LNCaP clone FGC (cell line): ENCODE data around the gene GRK6.

Source experiments
- DNase-seq: peaks from one replicate; pipeline ENCODE4 v3.0.0-alpha.2; 2011; ENCODE audit warnings: low read depth
- H3K4me3 ChIP-seq: 2 replicates; pipeline ENCODE4 v1.5.1; 2011; ENCODE audit warnings: mild to moderate bottlenecking, low read depth, low read length, control low read depth
- CTCF ChIP-seq: IDR thresholded peaks from 2 replicates; pipeline ENCODE4 v1.5.1; 2012; ENCODE audit warnings: mild to moderate bottlenecking; ENCODE audit not compliant: control insufficient read depth, insufficient read depth; ENCODE audit errors: extremely low read depth

GRK6 gene

GRCh38 chr5:177453852-177454396 is 27.4 kb downstream of the GRK6 start:
- peak overlapping the region; percentile 60 for H3K4me3 ChIP-seq
- DNase-seq = no peak
- no peak for TF ChIP-seq CTCF

- peak overlapping the region; percentile 60 for H3K4me3 ChIP-seq
- no peak for DNase-seq
- peak; percentile 89 for TF ChIP-seq CTCF
Observed at GRCh38 chr5:177454397-177455035, 28.0 kb downstream of the GRK6 start.

GRCh38 chr5:177455036-177455660 is 28.7 kb downstream of the GRK6 start:
- TF ChIP-seq CTCF = peak; percentile 86
- H3K4me3 ChIP-seq = peak overlapping the region; percentile 60
- DNase-seq = peak; percentile 52

GRCh38 chr5:177455661-177456590 is 29.4 kb downstream of the GRK6 start:
- TF ChIP-seq CTCF = peak; percentile 99
- peak; percentile 56 for DNase-seq
- peak overlapping the region; percentile 60 for H3K4me3 ChIP-seq

GRCh38 chr5:177456591-177456964 is 30.1 kb downstream of the GRK6 start:
- TF ChIP-seq CTCF = no peak
- no peak for DNase-seq
- H3K4me3 ChIP-seq = no peak overlapping the region

GRCh38 chr5:177456976-177457851 is 30.7 kb downstream of the GRK6 start:
- peak; percentile 28; the same call in 1 of the 2 replicates for TF ChIP-seq CTCF
- DNase-seq = peak; percentile 98
- H3K4me3 ChIP-seq = no peak overlapping the region
